GM21825 (cell line): Measurements from ENCODE around the gene PIP4K2A.

Experiments
- ATAC-seq: cut with Tn5 transposase; IDR thresholded peaks from one replicate; pipeline ENCODE4 v1.9.1; 2021; ENCODE audit warnings: mild to moderate bottlenecking, moderate library complexity; ENCODE audit not compliant: unreplicated experiment

The PIP4K2A gene

DNA sequence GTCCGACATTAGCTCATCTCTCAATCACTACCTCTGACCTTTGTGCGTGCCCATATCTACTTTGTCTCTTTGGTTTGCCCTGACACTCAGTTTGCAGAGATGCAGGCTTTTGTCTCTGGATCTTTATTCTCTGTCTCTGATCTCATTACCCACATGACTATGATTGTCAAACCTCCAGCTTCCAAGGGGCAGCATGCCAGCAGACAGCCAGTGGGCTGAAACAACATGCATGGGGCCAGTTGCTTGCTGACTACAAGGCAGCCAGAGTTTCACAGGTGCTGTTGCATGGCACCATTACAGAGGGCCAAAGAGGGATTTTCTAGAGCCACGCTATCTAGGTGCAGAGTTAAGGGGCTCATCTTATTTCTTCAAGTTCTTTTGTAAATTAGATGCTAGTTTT, 222.9 kb downstream of the PIP4K2A start:
- no peak for ATAC-seq

DNA sequence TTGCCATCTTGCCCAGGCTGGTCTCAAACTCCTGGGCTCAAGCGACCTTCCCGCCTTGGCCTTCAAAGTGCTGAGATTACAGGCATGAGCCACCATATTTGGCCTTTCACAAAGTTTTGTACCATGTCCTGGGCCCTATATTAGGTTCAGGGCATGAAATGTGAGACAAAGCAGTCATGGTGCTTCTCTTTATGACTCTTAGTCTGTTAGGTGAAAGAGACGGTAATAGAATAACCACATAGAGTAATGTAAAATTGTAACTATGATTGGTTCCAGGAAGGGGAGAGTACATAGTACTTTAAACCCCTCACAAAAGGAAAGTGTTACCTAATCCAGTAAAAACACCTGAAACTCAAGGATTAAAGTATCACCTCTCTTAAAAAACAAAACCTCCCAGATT, 224.4 kb downstream of the PIP4K2A start:
- no peak for ATAC-seq

DNA sequence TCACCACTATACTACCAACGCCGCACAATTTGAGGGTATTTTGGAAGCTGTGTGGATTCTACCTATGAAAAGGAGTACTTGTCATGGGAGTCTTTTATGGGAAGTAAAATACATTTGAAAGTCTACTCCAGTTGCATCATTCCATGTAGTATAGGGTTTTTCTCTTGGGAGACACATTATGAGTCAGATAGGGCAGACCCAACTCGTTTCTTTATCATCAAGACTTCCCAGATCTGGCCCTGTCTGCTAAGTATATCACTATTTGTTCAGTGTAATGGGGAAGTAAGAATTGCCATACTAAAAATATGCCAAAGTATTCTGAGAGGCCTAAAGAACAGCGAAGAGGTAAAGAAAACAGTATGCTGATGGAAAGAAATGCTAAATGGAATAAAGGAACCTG, 224.9 kb downstream of the PIP4K2A start:
- ATAC-seq = no peak

DNA sequence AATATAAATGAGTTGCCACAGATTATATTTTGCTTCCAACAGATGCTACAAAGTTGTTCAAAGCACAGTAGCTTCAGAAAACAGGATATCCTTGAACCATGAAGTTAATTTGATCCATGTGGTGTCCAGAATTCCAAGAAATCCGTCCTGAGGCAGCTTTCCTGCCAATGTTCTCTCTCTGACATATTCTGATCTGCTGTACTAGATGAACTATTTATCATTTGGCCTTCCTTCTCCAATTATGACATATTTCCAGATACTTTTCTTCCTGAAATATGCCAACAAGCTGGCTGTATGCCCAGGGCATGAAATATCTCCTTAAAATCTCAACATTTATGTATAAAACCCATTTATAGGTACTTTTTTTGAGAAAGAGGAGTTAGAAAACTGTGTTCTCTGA, 227.9 kb downstream of the PIP4K2A start:
- ATAC-seq = no peak
